LoVo (cell line): ENCODE data around the gene CASK.
"Not testable (repeated sequence)": the region's sequence is repeated elsewhere in the genome, so short reads cannot be mapped to it uniquely, and the experiment has no call there.

Experiments used
- DNase-seq: peaks from one replicate; pipeline ENCODE4 v3.0.0-alpha.2; 2016; ENCODE audit warnings: low spot score

Gene CASK

GRCh38 chrX:41688835-41689234, 234.5 kb downstream of the CASK start, which contains the start of gene GPR34:
Gene GPR34 (plus strand): TSS chrX:41688973. CDS start chrX:41695634, 6,661 bp downstream.
- DNase-seq = no peak

GRCh38 chrX:41688156-41688555, 235.2 kb downstream of the CASK start:
- no peak for DNase-seq

GRCh38 chrX:41686788-41687187, 236.6 kb downstream of the CASK start:
- DNase-seq = no peak

- DNase-seq = no peak
Measured at GRCh38 chrX:41684940-41685339, 238.4 kb downstream of the CASK start.

- DNase-seq = no peak
Measured at GRCh38 chrX:41684138-41684537, 239.2 kb downstream of the CASK start.

GRCh38 chrX:41677183-41678060, 245.9 kb downstream of the CASK start:
- no peak for DNase-seq

GRCh38 chrX:41676361-41676760, 247.0 kb downstream of the CASK start:
- not testable (repeated sequence) for DNase-seq

- DNase-seq = no peak
Measured at GRCh38 chrX:41672643-41673042, 250.7 kb downstream of the CASK start.

- DNase-seq = no peak
Measured at GRCh38 chrX:41671082-41671481, 252.3 kb downstream of the CASK start.

- DNase-seq = no peak
Measured at GRCh38 chrX:41670112-41670511, 253.2 kb downstream of the CASK start.

GRCh38 chrX:41667631-41668030, 255.7 kb downstream of the CASK start:
- DNase-seq = no peak

- DNase-seq = peak; percentile 0
Measured at GRCh38 chrX:41666251-41666650, 257.1 kb downstream of the CASK start.

GRCh38 chrX:41665686-41666085, 257.7 kb downstream of the CASK start:
- no peak for DNase-seq

GRCh38 chrX:41664908-41665307, 258.4 kb downstream of the CASK start:
- DNase-seq = no peak

GRCh38 chrX:41664375-41664901, 258.9 kb downstream of the CASK start:
- DNase-seq = no peak

- DNase-seq = no peak
Measured at GRCh38 chrX:41661366-41662095, 261.8 kb downstream of the CASK start.

GRCh38 chrX:41655631-41656030, 267.7 kb downstream of the CASK start:
- DNase-seq = no peak

GRCh38 chrX:41655101-41655500, 268.3 kb downstream of the CASK start:
- no peak for DNase-seq

- DNase-seq = no peak
Measured at GRCh38 chrX:41653125-41653524, 270.2 kb downstream of the CASK start.

- DNase-seq = not testable (repeated sequence)
Measured at GRCh38 chrX:41646201-41646600, 277.2 kb downstream of the CASK start.

- no peak for DNase-seq
Measured at GRCh38 chrX:41634284-41634683, 289.1 kb downstream of the CASK start.

GRCh38 chrX:41630091-41630490, 293.3 kb downstream of the CASK start:
- DNase-seq = no peak

- no peak for DNase-seq
Measured at GRCh38 chrX:41629539-41629938, 293.8 kb downstream of the CASK start.
